Measurements from ENCODE around the gene MSRB2.

Gene MSRB2

DNA sequence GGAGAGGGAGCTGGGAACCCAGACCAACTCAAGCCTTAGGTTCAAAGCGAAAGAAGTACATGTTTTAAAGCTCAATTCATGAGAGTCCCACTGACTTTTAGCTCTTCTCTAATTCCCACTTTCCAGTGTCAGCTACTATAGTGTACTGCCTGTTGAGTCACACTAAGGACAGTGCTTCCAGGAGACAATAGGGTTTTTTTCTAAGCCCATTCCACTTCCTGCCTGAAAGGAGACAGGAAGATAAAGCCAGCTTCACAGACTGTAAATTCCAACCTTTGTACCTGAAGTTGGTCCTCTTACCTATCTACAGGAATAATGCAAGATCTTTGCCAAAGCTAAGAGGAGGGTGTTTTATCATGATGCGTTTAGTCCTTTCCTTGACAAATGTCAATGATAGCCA is 4.4 kb downstream of the MSRB2 start:
- no peak for DNase-seq (ENCODE audit: low read depth)
- TF ChIP-seq MYC (IDR thresholded peaks at IDR 0.05; ENCODE audit: low read depth, low read length): no peak
- TF ChIP-seq, protein P1, sequence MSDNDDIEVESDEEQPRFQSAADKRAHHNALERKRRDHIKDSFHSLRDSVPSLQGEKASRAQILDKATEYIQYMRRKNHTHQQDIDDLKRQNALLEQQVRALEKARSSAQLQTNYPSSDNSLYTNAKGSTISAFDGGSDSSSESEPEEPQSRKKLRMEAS (IDR thresholded peaks at IDR 0.05; ENCODE audit: low read depth, low read length): no peak
- no peak for TF ChIP-seq POLR2A (IDR thresholded peaks at IDR 0.05; ENCODE audit: extremely low read depth, insufficient read length)
- TF ChIP-seq, protein P2, sequence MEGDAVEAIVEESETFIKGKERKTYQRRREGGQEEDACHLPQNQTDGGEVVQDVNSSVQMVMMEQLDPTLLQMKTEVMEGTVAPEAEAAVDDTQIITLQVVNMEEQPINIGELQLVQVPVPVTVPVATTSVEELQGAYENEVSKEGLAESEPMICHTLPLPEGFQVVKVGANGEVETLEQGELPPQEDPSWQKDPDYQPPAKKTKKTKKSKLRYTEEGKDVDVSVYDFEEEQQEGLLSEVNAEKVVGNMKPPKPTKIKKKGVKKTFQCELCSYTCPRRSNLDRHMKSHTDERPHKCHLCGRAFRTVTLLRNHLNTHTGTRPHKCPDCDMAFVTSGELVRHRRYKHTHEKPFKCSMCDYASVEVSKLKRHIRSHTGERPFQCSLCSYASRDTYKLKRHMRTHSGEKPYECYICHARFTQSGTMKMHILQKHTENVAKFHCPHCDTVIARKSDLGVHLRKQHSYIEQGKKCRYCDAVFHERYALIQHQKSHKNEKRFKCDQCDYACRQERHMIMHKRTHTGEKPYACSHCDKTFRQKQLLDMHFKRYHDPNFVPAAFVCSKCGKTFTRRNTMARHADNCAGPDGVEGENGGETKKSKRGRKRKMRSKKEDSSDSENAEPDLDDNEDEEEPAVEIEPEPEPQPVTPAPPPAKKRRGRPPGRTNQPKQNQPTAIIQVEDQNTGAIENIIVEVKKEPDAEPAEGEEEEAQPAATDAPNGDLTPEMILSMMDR (IDR thresholded peaks at IDR 0.05; ENCODE audit: low read depth, low read length): no peak
- H3K4me3 ChIP-seq (ENCODE audit: low read depth, low read length): no peak overlapping the region

DNA sequence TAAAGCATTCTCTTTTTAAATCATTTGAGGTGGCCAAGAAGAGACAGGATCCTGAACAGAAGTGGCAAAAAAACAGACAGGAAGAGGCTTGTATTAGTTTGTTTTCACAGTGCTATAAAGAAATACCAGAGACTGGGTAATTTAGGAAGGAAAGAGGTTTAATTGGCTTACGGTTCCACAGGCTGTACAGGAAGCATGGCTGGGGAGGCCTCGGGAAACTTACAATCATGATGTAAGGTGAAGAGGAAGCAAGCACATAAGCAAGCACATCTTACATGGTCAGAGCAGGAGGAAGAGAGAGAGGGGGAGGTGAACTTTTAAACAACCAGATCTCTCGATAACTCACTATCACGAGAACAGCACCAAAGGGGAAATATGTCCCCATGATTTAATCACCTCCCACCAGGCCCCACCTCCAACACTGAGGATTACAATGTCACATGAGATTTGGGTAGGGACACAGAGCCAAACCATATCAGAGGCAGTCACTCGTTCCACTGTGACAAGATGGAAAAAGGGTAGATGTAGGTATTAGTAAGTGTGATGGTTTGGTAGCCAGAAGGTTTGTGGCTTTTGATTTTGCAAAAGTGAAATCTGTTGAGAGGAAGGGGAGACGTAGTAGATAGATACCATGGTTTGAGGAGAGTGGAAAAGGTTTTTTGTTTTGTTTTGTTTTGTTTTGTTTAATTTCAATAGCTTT is 5.1 kb downstream of the MSRB2 start:
- TF ChIP-seq MYC (IDR thresholded peaks at IDR 0.05; ENCODE audit: low read depth, low read length) (no peak), POLR2A (IDR thresholded peaks at IDR 0.05; ENCODE audit: extremely low read depth, insufficient read length) (no peak)
- TF ChIP-seq, protein P1 (IDR thresholded peaks at IDR 0.05; ENCODE audit: low read depth, low read length): no peak
- TF ChIP-seq, protein P2 (IDR thresholded peaks at IDR 0.05; ENCODE audit: low read depth, low read length): no peak
- H3K4me3 ChIP-seq (ENCODE audit: low read depth, low read length): no peak overlapping the region
- DNase-seq (ENCODE audit: low read depth): no peak

DNA sequence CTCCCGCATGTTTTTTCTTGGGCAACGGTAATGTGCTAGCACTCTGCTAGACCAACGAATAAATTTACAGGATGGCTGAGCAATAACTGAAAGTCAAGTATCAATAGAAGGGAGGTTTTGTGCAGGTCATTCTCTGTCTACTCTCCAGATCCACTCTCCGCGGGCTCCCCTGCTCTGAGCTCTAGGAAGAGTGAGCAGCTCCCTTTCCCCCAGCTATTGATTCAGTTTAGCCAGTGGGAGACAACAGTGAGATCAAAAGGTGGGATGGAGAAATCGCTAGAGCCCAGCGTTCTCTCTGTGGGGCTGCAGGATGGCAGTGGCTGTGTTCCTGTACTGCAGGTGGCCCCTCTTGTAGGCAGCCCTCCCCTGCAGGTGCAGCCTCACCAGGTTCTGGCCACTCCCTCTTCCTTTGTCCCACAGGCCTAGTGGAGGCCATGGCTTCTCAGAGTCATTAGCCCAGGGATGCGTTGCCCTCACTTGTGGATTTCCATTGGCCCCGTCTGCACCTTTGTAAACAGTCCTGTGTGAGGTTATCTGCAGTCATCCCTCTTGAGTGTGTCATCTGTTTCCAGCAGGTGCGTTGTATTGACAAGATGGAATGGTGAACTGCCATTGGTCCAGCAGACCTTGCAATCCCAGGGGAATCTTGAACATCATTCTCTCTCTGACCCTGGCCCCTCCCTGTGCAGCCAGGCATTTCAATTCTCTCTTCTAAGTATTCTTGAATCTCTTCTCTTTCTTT is 11.1 kb downstream of the MSRB2 start:
- DNase-seq (ENCODE audit: low read depth): no peak
- H3K4me3 ChIP-seq (ENCODE audit: low read depth, low read length): no peak overlapping the region
- no peak for TF ChIP-seq MYC (IDR thresholded peaks at IDR 0.05; ENCODE audit: low read depth, low read length)
- TF ChIP-seq, protein P1 (IDR thresholded peaks at IDR 0.05; ENCODE audit: low read depth, low read length): no peak
- TF ChIP-seq, protein P2 (IDR thresholded peaks at IDR 0.05; ENCODE audit: low read depth, low read length): no peak
- no peak for TF ChIP-seq POLR2A (IDR thresholded peaks at IDR 0.05; ENCODE audit: extremely low read depth, insufficient read length)

DNA sequence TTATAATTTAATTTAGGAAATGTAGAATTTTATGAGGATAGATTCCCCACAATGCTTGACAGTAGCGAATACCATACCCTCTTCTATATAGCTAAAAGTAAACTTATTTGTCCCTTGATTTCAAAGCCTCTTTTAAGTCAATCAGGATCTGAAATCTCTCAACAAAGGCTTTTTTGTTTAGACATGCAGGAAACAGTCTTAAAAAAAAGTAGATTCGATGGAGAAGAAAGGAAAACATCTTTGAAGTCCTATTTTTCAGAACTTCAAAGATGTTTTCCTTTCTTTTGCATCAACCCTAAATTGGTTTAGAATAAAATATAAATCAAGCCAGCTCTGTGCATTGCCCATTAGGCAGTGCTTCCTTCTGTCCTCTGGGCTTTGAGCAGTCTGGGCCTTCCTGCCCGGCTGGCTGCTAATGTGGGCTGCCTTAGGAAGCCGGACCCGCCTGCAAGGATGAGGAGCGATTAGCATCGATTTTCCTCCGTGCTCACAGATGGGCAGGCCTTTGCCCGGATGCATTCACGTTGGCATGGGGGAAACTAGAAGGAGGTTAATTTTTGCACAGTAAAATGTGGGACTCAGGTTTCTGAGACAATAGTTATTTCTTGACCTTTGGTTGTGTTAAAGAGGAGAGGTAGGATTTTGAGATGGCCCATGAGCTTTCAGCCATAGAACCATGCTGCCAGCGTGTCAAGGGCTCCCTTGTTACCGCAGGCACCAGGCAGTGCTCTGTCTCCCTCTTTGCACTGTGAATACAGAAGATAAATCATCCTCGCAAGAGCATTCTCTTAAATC is 15.5 kb downstream of the MSRB2 start:
- no peak overlapping the region for H3K4me3 ChIP-seq (ENCODE audit: low read depth, low read length)
- TF ChIP-seq MYC (IDR thresholded peaks at IDR 0.05; ENCODE audit: low read depth, low read length) (no peak), POLR2A (IDR thresholded peaks at IDR 0.05; ENCODE audit: extremely low read depth, insufficient read length) (no peak)
- TF ChIP-seq, protein P1 (IDR thresholded peaks at IDR 0.05; ENCODE audit: low read depth, low read length): no peak
- TF ChIP-seq, protein P2 (IDR thresholded peaks at IDR 0.05; ENCODE audit: low read depth, low read length): no peak
- DNase-seq (ENCODE audit: low read depth): no peak

DNA sequence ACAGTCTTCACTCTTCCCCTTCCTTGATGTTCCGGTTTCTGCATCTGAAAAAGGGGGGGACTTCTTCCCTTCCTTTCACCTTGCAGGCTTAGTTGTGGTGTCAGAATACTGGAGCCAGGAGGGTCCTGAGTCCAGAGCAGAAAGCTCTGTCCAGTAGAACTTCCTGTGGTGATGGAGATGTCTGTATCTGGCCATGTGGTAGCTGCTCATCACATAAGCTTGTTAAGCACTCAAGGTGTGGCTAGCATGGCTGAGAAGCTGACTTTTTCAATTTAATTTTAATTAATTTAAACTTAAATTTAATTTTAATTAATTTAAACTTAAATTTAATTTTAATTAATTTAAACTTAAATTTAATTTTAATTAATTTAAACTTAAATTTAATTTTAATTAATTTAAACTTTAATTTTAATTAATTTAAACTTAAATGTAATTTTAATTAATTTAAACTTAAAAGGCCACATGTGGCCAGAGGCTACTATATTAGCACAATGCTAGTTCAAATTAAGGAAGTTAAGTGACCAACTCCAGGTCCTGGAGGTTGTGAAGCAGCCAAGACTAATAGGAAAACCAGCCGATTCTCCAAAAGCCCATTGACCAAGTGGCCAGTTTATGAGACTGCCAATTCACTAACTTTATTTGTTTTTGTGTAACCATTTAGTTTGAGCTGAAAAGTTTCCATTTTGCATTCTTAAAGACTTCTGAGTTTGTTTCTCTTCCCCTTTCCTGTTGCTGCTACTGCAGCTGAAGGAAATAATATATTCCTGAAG is 16.3 kb downstream of the MSRB2 start:
- no peak overlapping the region for H3K4me3 ChIP-seq (ENCODE audit: low read depth, low read length)
- TF ChIP-seq, protein P1 (IDR thresholded peaks at IDR 0.05; ENCODE audit: low read depth, low read length): no peak
- TF ChIP-seq MYC (IDR thresholded peaks at IDR 0.05; ENCODE audit: low read depth, low read length) (no peak), POLR2A (IDR thresholded peaks at IDR 0.05; ENCODE audit: extremely low read depth, insufficient read length) (no peak)
- TF ChIP-seq, protein P2 (IDR thresholded peaks at IDR 0.05; ENCODE audit: low read depth, low read length): no peak
- DNase-seq (ENCODE audit: low read depth): no peak
